NCI-H446 (cell line): ENCODE measurements around the gene TMED10.
"Not testable (repeated sequence)": the region's sequence is repeated elsewhere in the genome, so short reads cannot be mapped to it uniquely, and the experiment has no call there.

Experiments used
- DNase-seq, 2 experiments: peaks; one replicate each; lab custom pipeline; 2025; lab: John Stamatoyannopoulos, UW

Gene TMED10

GRCh38 chr14:75158843-75159614 is 17.4 kb downstream of the TMED10 start:
- no peak for DNase-seq

DNA sequence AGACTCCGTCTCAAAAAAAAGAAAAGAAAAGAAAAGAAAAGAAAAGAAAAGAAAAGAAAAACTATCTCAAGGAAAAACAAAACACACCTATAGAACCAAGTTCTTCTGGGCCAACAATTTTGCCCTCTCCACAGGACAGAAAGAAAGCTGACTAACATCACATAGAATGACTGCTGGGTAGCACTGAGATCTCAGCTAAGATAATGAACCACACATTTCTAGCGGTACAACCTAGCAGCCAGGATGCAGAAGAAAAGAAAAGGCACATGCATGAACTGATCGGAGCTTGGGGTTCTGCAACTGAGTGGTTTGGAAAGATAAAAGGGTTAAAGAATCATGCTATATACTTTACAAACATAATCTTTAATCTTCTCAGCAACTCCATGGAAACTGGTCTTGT is 19.5 kb downstream of the TMED10 start:
- DNase-seq: no peak

- DNase-seq: no peak
These were observed 20.3 kb downstream of the TMED10 start for GRCh38 chr14:75156111-75156510.

DNA sequence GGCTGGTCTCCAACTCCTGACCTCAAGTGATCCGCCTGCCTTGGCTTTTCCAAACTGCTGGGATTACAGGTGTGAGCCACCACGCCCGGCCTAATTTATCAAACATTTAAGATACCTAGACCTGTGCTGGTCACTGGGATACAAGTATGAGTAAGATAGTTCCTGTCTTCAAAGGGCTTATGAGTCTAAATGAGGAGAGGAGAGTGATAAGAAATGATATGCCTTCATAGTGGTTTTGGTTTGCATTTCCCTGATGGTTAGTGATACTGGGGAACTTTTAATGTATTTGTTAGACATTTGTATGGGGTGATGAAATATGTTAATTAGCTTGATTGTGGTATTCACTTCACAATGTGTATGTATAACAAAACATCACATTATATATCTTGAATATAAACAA is 21.2 kb downstream of the TMED10 start:
- DNase-seq: no peak

DNA sequence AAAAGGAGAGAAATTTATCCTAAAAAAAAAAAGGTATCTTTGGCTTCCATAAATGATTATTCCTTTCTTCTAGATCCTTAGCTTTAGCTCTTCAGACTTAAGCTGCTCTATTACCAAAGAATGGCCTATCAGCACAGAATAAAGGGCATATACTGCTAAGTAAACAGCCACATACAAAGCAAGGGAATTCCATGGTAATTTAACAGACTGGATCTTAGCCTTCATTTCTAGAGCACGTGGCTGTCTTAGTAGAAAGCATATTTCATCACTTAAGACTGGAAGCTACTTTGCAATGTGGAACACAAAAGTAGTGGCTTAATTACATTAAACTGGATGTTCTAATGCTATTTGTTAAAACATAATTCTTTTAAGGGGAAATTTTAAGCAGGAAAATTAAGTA is 23.1 kb downstream of the TMED10 start:
- no peak for DNase-seq

GRCh38 chr14:75151851-75152250 is 24.6 kb downstream of the TMED10 start:
- no peak for DNase-seq

DNA sequence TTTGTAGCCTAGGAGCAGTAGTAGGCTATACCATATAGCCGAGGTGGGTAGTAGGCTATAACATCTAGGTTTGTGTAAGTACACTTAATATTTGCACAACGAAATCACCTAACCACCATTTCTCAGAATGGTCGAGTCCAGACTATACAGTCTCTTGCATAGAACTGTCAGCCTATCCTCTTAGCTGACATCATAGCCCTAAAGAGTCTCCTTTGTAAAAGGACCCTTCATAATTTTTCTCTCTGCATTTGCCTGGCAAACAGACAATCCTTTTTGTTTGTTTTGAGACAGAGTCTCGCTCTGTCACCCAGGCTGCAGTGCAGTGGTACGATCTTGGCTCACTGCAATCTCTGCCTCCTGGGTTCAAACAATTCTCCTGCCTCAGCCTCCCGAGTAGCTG is 25.8 kb downstream of the TMED10 start:
- DNase-seq: not testable (repeated sequence)

GRCh38 chr14:75150150-75150549 is 26.3 kb downstream of the TMED10 start:
- no peak for DNase-seq

DNA sequence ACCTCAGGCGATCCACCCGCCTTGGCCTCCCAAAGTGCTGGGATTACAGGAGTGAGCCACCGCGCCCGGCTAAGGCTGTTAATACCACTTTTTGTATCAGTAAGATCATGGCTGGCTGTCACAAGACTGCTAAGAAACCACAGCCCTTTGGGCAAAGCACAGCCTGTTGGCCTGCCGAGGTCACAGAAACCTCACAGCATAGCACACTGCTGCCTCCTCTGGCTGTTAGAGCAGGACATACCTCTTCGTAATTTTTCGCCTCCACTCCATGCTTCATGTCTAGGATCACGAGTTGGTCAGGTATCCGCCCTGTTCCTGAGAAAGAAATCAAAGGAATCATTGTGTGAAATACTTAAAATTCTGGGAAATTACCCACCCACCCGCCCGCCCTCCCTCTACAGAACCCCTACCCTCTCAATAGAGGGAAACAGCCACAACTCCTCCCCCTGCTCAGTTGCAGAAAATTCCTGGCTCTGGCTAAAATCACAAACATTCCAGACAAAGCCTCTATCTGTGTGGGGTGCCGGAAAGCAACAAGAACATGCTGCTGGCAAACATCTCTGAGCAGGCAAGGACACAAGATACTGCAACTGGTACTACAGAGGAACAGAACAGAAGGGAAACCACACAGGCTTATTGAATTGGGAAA is 28.9 kb downstream of the TMED10 start:
- DNase-seq: no peak

- no peak for DNase-seq
These were observed 31.5 kb downstream of the TMED10 start for GRCh38 chr14:75144944-75145343.

- DNase-seq: no peak
These were observed 32.5 kb downstream of the TMED10 start for GRCh38 chr14:75143761-75144527.

GRCh38 chr14:75142494-75142893 is 33.9 kb downstream of the TMED10 start:
- DNase-seq: no peak

DNA sequence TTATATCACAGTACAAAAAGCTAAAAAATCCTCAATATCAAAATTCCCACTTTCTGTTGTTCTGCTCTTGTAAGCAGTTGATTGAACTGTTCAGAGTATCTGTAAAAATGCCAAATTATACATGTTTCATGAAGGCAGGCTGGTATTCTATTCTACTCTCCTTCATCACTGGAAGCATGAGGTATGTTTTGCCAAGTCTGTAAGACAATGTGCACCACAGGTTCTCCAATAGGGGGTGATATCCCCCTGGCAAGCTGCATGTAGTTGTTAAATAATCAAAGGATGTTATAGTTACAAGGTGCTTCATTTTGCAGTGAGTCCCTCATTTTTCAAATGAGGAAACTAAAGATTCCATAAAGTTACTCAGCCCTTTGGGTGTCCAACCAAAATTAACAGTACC is 34.4 kb downstream of the TMED10 start:
- DNase-seq: peak in 1 of 2 experiments; percentile 21

DNA sequence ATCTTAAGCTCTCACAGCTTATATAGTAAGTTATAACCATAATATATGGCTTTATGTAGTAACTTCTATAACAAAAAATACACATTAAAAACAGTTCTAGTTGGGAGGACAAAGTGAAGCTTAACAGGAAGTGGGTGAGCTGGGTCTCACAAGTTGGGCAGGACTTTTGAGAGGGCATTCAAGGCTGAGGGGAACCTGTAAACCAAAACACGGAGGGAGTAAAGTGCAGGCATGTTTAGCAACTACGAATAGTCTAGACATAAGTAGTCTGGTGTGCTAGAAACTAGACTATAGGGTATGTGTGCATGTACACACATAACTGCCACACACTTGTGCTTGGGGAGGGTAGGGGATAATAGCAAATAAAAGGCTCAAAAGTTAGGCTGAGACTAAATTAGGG is 35.4 kb downstream of the TMED10 start:
- no peak for DNase-seq

DNA sequence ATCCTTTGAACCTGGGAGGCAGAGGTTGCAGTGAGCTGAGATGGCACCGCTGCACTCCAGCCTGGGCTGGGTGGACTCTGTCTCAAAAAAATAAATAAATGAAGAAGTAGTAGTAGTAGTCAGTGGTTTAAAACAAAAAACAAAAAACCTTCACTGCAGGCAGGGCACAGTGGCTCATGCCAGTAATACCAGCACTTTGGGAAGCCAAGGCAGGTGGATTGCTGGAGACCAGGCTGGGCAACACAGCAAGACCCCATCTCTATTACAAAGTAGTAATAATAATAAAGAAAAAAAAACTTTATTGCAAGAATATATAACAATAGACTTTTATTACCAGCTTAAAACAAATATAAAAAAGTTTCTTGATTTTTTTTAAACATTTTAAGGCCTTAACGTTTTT is 35.8 kb downstream of the TMED10 start:
- no peak for DNase-seq

DNA sequence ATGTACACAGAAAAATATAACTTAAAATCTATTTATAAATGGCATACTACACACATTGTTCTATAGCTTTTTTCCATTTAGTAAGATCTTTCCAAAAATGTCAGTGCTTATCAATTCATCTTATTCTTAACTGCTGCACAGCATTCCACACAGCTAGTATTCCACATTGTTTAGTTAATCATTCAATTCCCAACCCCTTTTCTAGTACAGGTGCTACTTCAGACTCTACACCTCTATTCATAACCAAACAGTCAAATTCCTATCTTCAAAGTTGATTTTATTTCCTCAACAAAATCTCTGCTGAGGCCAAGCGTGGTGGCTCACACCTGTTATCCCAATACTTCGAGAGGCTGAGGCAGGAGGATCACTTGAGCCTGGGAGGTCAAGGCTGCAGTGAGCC is 37.2 kb downstream of the TMED10 start:
- no peak for DNase-seq

- no peak for DNase-seq
These were observed 37.9 kb downstream of the TMED10 start for GRCh38 chr14:75138492-75138891.

GRCh38 chr14:75134644-75135043 is 41.8 kb downstream of the TMED10 start:
- DNase-seq: no peak

GRCh38 chr14:75133597-75133996 is 42.8 kb downstream of the TMED10 start:
- no peak for DNase-seq

DNA sequence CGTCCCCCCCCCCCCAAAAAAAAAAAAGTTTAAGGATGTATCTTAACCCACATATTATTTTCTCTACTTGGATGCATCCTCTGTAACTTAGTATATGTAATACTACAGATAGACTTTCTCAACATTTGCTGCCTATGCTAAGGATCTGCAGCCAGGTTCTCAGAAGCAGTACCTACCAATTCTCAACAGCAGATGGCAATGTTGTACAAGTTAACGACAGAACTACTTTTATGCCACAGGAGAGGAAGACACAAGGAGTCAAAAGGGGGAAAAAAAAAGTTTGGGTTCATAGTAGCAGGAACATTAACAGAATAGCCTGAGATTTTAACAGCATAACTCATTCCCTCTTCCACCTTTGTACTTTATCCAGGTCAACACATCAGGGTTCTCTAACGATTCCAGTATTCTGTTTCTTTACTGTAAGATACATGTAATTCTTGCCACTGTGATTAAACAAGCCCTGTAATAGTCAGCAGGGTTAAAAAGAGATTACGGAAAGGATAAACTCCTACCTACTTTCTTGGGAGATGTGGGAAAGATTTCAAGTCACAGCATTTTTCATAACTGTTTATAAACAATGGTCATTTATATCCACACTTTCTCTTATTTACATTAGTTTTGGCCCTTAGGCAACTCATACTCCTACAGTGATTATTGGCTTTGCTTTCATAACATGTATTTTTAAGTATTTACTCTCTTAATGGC is 43.9 kb downstream of the TMED10 start:
- peak; percentile 75 to 79 for DNase-seq

GRCh38 chr14:75128596-75128990 is 47.8 kb downstream of the TMED10 start:
- no peak for DNase-seq

DNA sequence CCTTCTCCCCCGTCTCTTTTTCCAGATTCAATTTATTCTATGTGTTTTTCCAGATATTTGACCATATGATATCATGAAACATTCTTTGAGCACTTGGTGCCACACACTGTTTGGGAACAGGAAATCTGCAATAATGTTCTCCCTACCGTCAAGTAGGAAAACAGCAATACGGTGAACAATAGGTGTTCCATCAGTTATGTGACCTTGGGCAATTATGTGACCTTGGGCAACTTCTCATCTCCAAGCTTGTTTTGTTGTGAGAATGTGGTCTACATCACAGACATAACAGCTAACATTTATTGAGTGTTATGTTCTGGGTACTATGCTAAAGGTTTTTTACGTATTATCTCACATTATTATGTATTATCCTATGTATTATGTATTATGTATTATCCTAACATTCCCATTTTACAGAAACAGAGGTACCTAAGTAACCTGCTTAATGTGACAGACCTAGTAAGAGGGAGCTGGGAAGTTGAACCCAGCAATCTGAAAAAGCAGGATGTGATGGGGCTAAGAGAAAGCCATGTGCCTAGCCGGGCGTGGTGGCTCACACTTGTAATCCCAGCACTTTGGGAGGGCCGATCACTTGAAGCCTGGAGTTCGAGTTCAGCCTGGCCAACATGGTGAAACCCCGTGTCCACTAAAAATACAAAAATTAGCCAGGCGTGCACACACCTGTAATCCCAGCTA is 48.4 kb downstream of the TMED10 start:
- DNase-seq: no peak
